Keratinocyte (primary cell): ENCODE data around the gene GPRC5A. TPM values are rescaled to one million over a fixed set of nuclear protein-coding genes. Genes with fewer than 3 reads are reported as not detected.

Source experiments
- DNase-seq: peaks from one replicate; pipeline ENCODE4 v3.0.0-alpha.2; 2011; ENCODE audit warnings: low read depth, missing footprints, low spot score
- FAIRE-seq: peaks from 2 replicates; lab custom pipeline; 2011; peaks lifted over from hg19 to GRCh38; lab: Jason Lieb, UNC
- H2AFZ ChIP-seq: 2 replicates; pipeline ENCODE4 v1.6.0; 2012; ENCODE audit warnings: low read length, control low read depth, inconsistent platforms; ENCODE audit not compliant: control insufficient read depth
- H3K27ac ChIP-seq: 2 replicates; pipeline ENCODE4 v1.5.1; 2011; ENCODE audit warnings: low read length; ENCODE audit not compliant: control insufficient read depth, insufficient read depth
- H3K27me3 ChIP-seq: 3 replicates; pipeline ENCODE4 v1.6.0; 2011; ENCODE audit warnings: low read length; ENCODE audit not compliant: control insufficient read depth, insufficient read depth; ENCODE audit errors: extremely low read depth
- H3K36me3 ChIP-seq, 2 experiments: 2 replicates in 1 of 2; 3 replicates in 1 of 2; pipeline ENCODE4 v1.5.1; 2011; ENCODE audit warnings: low read length in 2 of 2, mild to moderate bottlenecking in 1 of 2; ENCODE audit not compliant: control insufficient read depth in 2 of 2, insufficient read depth in 2 of 2; ENCODE audit errors: extremely low read depth in 1 of 2
- H3K4me1 ChIP-seq: 3 replicates; pipeline ENCODE4 v1.5.1; 2011; ENCODE audit warnings: low read length; ENCODE audit not compliant: control insufficient read depth, insufficient read depth; ENCODE audit errors: extremely low read depth
- H3K4me2 ChIP-seq: 3 replicates; pipeline ENCODE4 v1.6.0; 2011; ENCODE audit warnings: low read depth, low read length; ENCODE audit not compliant: control insufficient read depth, insufficient read depth; ENCODE audit errors: extremely low read depth
- H3K4me3 ChIP-seq, 3 experiments: fragments of 200-600 bp in 1 of 3; sonication (generic) in 1 of 3; 2 replicates in 2 of 3; 3 replicates in 1 of 3; pipeline ENCODE4 v1.5.1; 2011 to 2016; ENCODE audit warnings: low read length in 3 of 3, mild to moderate bottlenecking in 3 of 3, control low read depth in 2 of 3, inconsistent platforms in 1 of 3, low read depth in 1 of 3, mixed read lengths in 1 of 3, mixed run types in 1 of 3, moderate library complexity in 1 of 3; ENCODE audit not compliant: control insufficient read depth in 2 of 3, insufficient read depth in 2 of 3; ENCODE audit errors: extremely low read depth in 1 of 3
- H3K79me2 ChIP-seq: 2 replicates; pipeline ENCODE4 v1.6.0; 2012; ENCODE audit warnings: low read length; ENCODE audit not compliant: control insufficient read depth, insufficient read depth
- H3K9ac ChIP-seq: 3 replicates; pipeline ENCODE4 v1.6.0; 2011; ENCODE audit warnings: low read length; ENCODE audit not compliant: control insufficient read depth, insufficient read depth; ENCODE audit errors: extremely low read depth
- H3K9me1 ChIP-seq: 3 replicates; pipeline ENCODE4 v1.6.0; 2011; ENCODE audit warnings: low read length; ENCODE audit not compliant: control insufficient read depth, insufficient read depth; ENCODE audit errors: extremely low read depth
- H3K9me3 ChIP-seq: 2 replicates; pipeline ENCODE4 v1.5.1; 2012; ENCODE audit warnings: low read depth, low read length; ENCODE audit not compliant: control insufficient read depth
- H4K20me1 ChIP-seq: 3 replicates; pipeline ENCODE4 v1.6.0; 2011; ENCODE audit warnings: low read length; ENCODE audit not compliant: control insufficient read depth, insufficient read depth; ENCODE audit errors: extremely low read depth
- CTCF ChIP-seq, 3 experiments: IDR thresholded peaks in 1 of 3; conservative IDR thresholded peaks in 1 of 3; optimal IDR thresholded peaks in 1 of 3; 2 replicates in 2 of 3; 3 replicates in 1 of 3; pipeline versions ENCODE3 to v1.5.1; 2011; ENCODE audit warnings: low read length in 3 of 3, mild to moderate bottlenecking in 3 of 3, moderate library complexity in 2 of 3, control low read depth in 1 of 3, inconsistent platforms in 1 of 3; ENCODE audit not compliant: insufficient read depth in 2 of 3; ENCODE audit errors: extremely low read depth in 1 of 3
- EZH2 ChIP-seq: IDR thresholded peaks from one replicate; pipeline ENCODE4 v1.6.1; 2012; ENCODE audit warnings: inconsistent platforms, mild to moderate bottlenecking, low read length, moderate library complexity
- dilution Hi-C: fragments of 300-500 bp; cut with MboI; formaldehyde crosslinking; loops from one replicate; pipeline ENCODE4 v1.7.0; 2020; ENCODE audit warnings: low sequenced_read_pairs; ENCODE audit not compliant: extremely low pct_ligation_motif_present
- polyA plus RNA-seq, 5 experiments: library from polyadenylated mRNA; depleted of rRNA in 3 of 5; stranded (reverse) in 3 of 5; stranded (forward) in 1 of 5; unstranded in 1 of 5; fragments of >200 nt; gene quantifications; 1 replicate in 1 of 5; 2 replicates in 3 of 5; 3 replicates in 1 of 5; pipeline versions ENCODE4 v1.2.1 to v1.2.3, GENCODE V29; 2011 to 2012; ENCODE audit warnings: missing spikeins in 2 of 5, low read depth in 1 of 5, low replicate concordance in 1 of 5

Gene GPRC5A
- polyA plus RNA-seq, 1 donor (not counting 4 experiments of a cell fraction or from before 2014, with no cell fraction given), result 25.5 TPM

GRCh38 chr12:12901158-12901791 is 9.9 kb downstream of the GPRC5A start:
- TF ChIP-seq CTCF (optimal IDR thresholded peaks at IDR 0.05 in 1 of 3, IDR thresholded peaks at IDR 0.05 in 1 of 3, conservative IDR thresholded peaks at IDR 0.05 in 1 of 3; ENCODE audit: extremely low read depth in 1 of 3, insufficient read depth in 2 of 3, low read length in 3 of 3) (peak in 1 of 3 experiments; percentile 11), EZH2 (no peak)
- H3K4me3 ChIP-seq, result peak overlapping the region in 2 of 3 experiments; percentile 65 to 71
- no peaks in the 10 kb centered on the region for H3K27me3 ChIP-seq
- no peaks in the 10 kb centered on the region for H4K20me1 ChIP-seq
- peak overlapping the region; percentile 97 for H3K4me2 ChIP-seq
- peak overlapping the region; percentile 99 for H3K27ac ChIP-seq
- peaks cover 5% of the 10 kb centered on the region for H3K9me1 ChIP-seq
- H3K79me2 ChIP-seq, result peaks cover 41% of the 10 kb centered on the region
- peak overlapping the region; percentile 87 for H3K9ac ChIP-seq
- DNase-seq (peak; percentile 90), FAIRE-seq (peak; percentile 87)
- H3K9me3 ChIP-seq, result no peaks in the 10 kb centered on the region
- peaks cover 1 to 18% of the 10 kb centered on the region in 2 experiments for H3K36me3 ChIP-seq
- dilution Hi-C loops, result no loop called here
- peaks cover 72% of the 10 kb centered on the region for H3K4me1 ChIP-seq
- H2AFZ ChIP-seq, result no peak overlapping the region

GRCh38 chr12:12902036-12902435 is 10.7 kb downstream of the GPRC5A start:
- peak overlapping the region in 2 of 3 experiments; percentile 65 to 71 for H3K4me3 ChIP-seq
- H3K4me2 ChIP-seq, result peak overlapping the region; percentile 97
- H3K27me3 ChIP-seq, result no peaks in the 10 kb centered on the region
- peak overlapping the region; percentile 99 for H3K27ac ChIP-seq
- H3K9ac ChIP-seq, result peak overlapping the region; percentile 87
- peaks cover 38% of the 10 kb centered on the region for H3K79me2 ChIP-seq
- H3K9me3 ChIP-seq, result no peaks in the 10 kb centered on the region
- peaks cover 67% of the 10 kb centered on the region for H3K4me1 ChIP-seq
- no peak overlapping the region for H2AFZ ChIP-seq
- TF ChIP-seq CTCF (optimal IDR thresholded peaks at IDR 0.05 in 1 of 3, IDR thresholded peaks at IDR 0.05 in 1 of 3, conservative IDR thresholded peaks at IDR 0.05 in 1 of 3; ENCODE audit: extremely low read depth in 1 of 3, insufficient read depth in 2 of 3, low read length in 3 of 3) (no peak), EZH2 (no peak)
- FAIRE-seq (no peak), DNase-seq (peak; percentile 79)
- dilution Hi-C loops, result no loop called here
- H3K9me1 ChIP-seq, result peaks cover 5% of the 10 kb centered on the region
- no peaks in the 10 kb centered on the region for H4K20me1 ChIP-seq
- H3K36me3 ChIP-seq, result peaks cover 1 to 18% of the 10 kb centered on the region in 2 experiments
